Measurements from ENCODE around the gene PPP2R3A.
"Not testable (repeated sequence)": the region's sequence is repeated elsewhere in the genome, so short reads cannot be mapped to it uniquely, and the experiment has no call there.

Gene PPP2R3A

GRCh38 chr3:136166507-136166906 lies 201.0 kb downstream of the PPP2R3A start:
- no peak for DNase-seq

GRCh38 chr3:136168236-136168635 lies 202.7 kb downstream of the PPP2R3A start:
- not testable (repeated sequence) for DNase-seq

GRCh38 chr3:136171097-136171542 lies 205.6 kb downstream of the PPP2R3A start:
- DNase-seq = no peak

GRCh38 chr3:136173939-136174490 lies 208.5 kb downstream of the PPP2R3A start:
- no peak for DNase-seq

- no peak for DNase-seq
Measured at GRCh38 chr3:136177876-136178275, 212.3 kb downstream of the PPP2R3A start.

- DNase-seq = no peak
Measured at GRCh38 chr3:136181741-136182140, 216.2 kb downstream of the PPP2R3A start.

GRCh38 chr3:136184703-136185102 lies 219.2 kb downstream of the PPP2R3A start:
- DNase-seq = no peak

GRCh38 chr3:136186344-136186743 lies 220.8 kb downstream of the PPP2R3A start:
- no peak for DNase-seq

- no peak for DNase-seq
Measured at GRCh38 chr3:136186846-136187245, 221.3 kb downstream of the PPP2R3A start.

GRCh38 chr3:136187868-136188267 lies 222.3 kb downstream of the PPP2R3A start:
- no peak for DNase-seq

- no peak for DNase-seq
Measured at GRCh38 chr3:136189043-136189442, 223.5 kb downstream of the PPP2R3A start.

- no peak for DNase-seq
Measured at GRCh38 chr3:136189859-136190617, 224.5 kb downstream of the PPP2R3A start.

- DNase-seq = not testable (repeated sequence)
Measured at GRCh38 chr3:136192195-136192594, 226.7 kb downstream of the PPP2R3A start.

GRCh38 chr3:136192831-136193230 lies 227.3 kb downstream of the PPP2R3A start:
- DNase-seq = no peak

GRCh38 chr3:136193278-136194054 lies 227.9 kb downstream of the PPP2R3A start:
- DNase-seq = no peak

GRCh38 chr3:136194409-136195257 lies 229.1 kb downstream of the PPP2R3A start:
- no peak for DNase-seq

- DNase-seq = peak; percentile 63
Measured at GRCh38 chr3:136195258-136196063, 229.9 kb downstream of the PPP2R3A start.

GRCh38 chr3:136196064-136196400 lies 230.5 kb downstream of the PPP2R3A start, which contains the start of gene MSL2:
TSS of gene MSL2 (minus strand) at chr3:136196335. CDS start at chr3:136195113, 1,222 bp downstream.
- DNase-seq = no peak

GRCh38 chr3:136196401-136197158 lies 231.1 kb downstream of the PPP2R3A start:
- peak; percentile 94 for DNase-seq

- DNase-seq = no peak
Measured at GRCh38 chr3:136197159-136197793, 231.7 kb downstream of the PPP2R3A start.

All from NCI-H510A (cell line).